B cell (primary cell): ENCODE measurements around the gene ACCS.

Source experiments
- EZH2 ChIP-seq: IDR thresholded peaks from 2 replicates; pipeline ENCODE4 v1.6.1; 2012; ENCODE audit warnings: borderline replicate concordance, low read depth, mild to moderate bottlenecking, moderate library complexity, low read length; ENCODE audit not compliant: insufficient read depth, poor library complexity, severe bottlenecking
- TF ChIP-seq, protein P1 (sequence below): fragments of 200-600 bp; IDR thresholded peaks from one replicate; pipeline ENCODE4 v1.8.0; 2022; ENCODE audit warnings: antibody characterized with exemption, mild to moderate bottlenecking

DNA sequence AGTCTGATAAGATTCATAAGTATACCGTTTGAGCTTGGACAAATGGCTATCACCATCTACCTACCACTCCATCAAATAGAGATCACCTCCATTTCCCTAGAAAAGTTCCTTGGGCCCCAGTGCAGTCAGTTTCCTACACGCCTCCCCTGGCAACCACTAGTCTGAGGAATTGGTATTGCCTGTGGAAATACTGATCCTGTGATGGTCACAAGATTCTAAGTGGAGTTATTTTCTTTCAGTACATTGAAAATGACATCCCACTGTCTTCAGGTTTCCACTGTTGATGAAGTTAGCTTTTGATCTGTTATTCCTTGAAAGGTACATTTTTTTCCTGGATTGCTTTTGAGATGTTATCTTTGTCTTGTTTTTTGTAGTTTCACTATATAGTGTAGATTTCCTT lies 22.9 kb upstream of the ACCS start:
- TF ChIP-seq, protein P1, sequence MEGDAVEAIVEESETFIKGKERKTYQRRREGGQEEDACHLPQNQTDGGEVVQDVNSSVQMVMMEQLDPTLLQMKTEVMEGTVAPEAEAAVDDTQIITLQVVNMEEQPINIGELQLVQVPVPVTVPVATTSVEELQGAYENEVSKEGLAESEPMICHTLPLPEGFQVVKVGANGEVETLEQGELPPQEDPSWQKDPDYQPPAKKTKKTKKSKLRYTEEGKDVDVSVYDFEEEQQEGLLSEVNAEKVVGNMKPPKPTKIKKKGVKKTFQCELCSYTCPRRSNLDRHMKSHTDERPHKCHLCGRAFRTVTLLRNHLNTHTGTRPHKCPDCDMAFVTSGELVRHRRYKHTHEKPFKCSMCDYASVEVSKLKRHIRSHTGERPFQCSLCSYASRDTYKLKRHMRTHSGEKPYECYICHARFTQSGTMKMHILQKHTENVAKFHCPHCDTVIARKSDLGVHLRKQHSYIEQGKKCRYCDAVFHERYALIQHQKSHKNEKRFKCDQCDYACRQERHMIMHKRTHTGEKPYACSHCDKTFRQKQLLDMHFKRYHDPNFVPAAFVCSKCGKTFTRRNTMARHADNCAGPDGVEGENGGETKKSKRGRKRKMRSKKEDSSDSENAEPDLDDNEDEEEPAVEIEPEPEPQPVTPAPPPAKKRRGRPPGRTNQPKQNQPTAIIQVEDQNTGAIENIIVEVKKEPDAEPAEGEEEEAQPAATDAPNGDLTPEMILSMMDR: no peak
- no peak for TF ChIP-seq EZH2
